NCI-H128 (cell line): ENCODE results near the gene ASAP2.
"Not testable (repeated sequence)": the region's sequence is repeated elsewhere in the genome, so short reads cannot be mapped to it uniquely, and the experiment has no call there.

Source experiments
- DNase-seq: peaks from one replicate; lab custom pipeline; 2025; ENCODE audit not compliant: unreplicated experiment; lab: John Stamatoyannopoulos, UW

The ASAP2 gene

GRCh38 chr2:9210030-9210429 lies 3.4 kb downstream of the ASAP2 start:
- no peak for DNase-seq

GRCh38 chr2:9211496-9211895 lies 4.9 kb downstream of the ASAP2 start:
- DNase-seq, result no peak

GRCh38 chr2:9212010-9212635 lies 5.5 kb downstream of the ASAP2 start:
- no peak for DNase-seq

- DNase-seq, result no peak
Measured at GRCh38 chr2:9212661-9213411, 6.2 kb downstream of the ASAP2 start.

GRCh38 chr2:9213477-9214051 lies 7.0 kb downstream of the ASAP2 start:
- DNase-seq, result no peak

- DNase-seq, result no peak
Measured at GRCh38 chr2:9214873-9215272, 8.3 kb downstream of the ASAP2 start.

- DNase-seq, result no peak
Measured at GRCh38 chr2:9215680-9216079, 9.1 kb downstream of the ASAP2 start.

GRCh38 chr2:9216143-9216542 lies 9.5 kb downstream of the ASAP2 start:
- not testable (repeated sequence) for DNase-seq

- DNase-seq, result no peak
Measured at GRCh38 chr2:9217838-9218770, 11.5 kb downstream of the ASAP2 start.

- no peak for DNase-seq
Measured at GRCh38 chr2:9219027-9219445, 12.4 kb downstream of the ASAP2 start.

GRCh38 chr2:9220201-9220600 lies 13.6 kb downstream of the ASAP2 start:
- DNase-seq, result no peak

- no peak for DNase-seq
Measured at GRCh38 chr2:9221223-9221622, 14.6 kb downstream of the ASAP2 start.

GRCh38 chr2:9222239-9222892 lies 15.8 kb downstream of the ASAP2 start:
- no peak for DNase-seq

- DNase-seq, result no peak
Measured at GRCh38 chr2:9222893-9223287, 16.3 kb downstream of the ASAP2 start.

GRCh38 chr2:9225806-9226205 lies 19.2 kb downstream of the ASAP2 start:
- DNase-seq, result no peak

GRCh38 chr2:9226458-9227380 lies 20.1 kb downstream of the ASAP2 start:
- DNase-seq, result no peak

GRCh38 chr2:9228088-9228751 lies 21.6 kb downstream of the ASAP2 start:
- DNase-seq, result no peak

- DNase-seq, result no peak
Measured at GRCh38 chr2:9228781-9229469, 22.3 kb downstream of the ASAP2 start.

- no peak for DNase-seq
Measured at GRCh38 chr2:9229470-9229820, 22.8 kb downstream of the ASAP2 start.
